SK-N-MC (cell line): Measurements from ENCODE around the gene HDHD5.

Source experiments
- EZH2 ChIP-seq: fragments of 200-600 bp; sonication (generic); IDR thresholded peaks from one replicate; pipeline ENCODE4 v1.6.1; 2017; ENCODE audit warnings: antibody characterized with exemption
- POLR2AphosphoS5 ChIP-seq: IDR thresholded peaks from 2 replicates; pipeline ENCODE4 v1.6.1; 2012; ENCODE audit warnings: mild to moderate bottlenecking, low read depth, low read length, borderline replicate concordance

GRCh38 chr22:17095538-17095937, 63.5 kb downstream of the HDHD5 start:
- TF ChIP-seq POLR2AphosphoS5 (no peak), EZH2 (no peak)
